ENCODE results near the gene CDC14A. TPM values are rescaled to one million over a fixed set of nuclear protein-coding genes. Genes with fewer than 3 reads are reported as not detected.
"Not testable (repeated sequence)": the region's sequence is repeated elsewhere in the genome, so short reads cannot be mapped to it uniquely, and the experiment has no call there.

CDC14A gene
- total RNA-seq, 1 donor from 2014 or later, result 5.9 TPM

GRCh38 chr1:100361511-100362089 is 9.3 kb downstream of the CDC14A start:
- DNase-seq (ENCODE audit: low read depth), result no peak

- no peak for DNase-seq (ENCODE audit: low read depth)
These were observed 10.6 kb downstream of the CDC14A start for GRCh38 chr1:100362821-100363466.

GRCh38 chr1:100363831-100364230 is 11.5 kb downstream of the CDC14A start:
- DNase-seq (ENCODE audit: low read depth), result no peak

- DNase-seq (ENCODE audit: low read depth), result no peak
These were observed 12.4 kb downstream of the CDC14A start for GRCh38 chr1:100364697-100365096.

GRCh38 chr1:100366209-100366525 is 13.9 kb downstream of the CDC14A start:
- no peak for DNase-seq (ENCODE audit: low read depth)

- not testable (repeated sequence) for DNase-seq (ENCODE audit: low read depth)
These were observed 17.0 kb downstream of the CDC14A start for GRCh38 chr1:100369339-100369738.

- DNase-seq (ENCODE audit: low read depth), result not testable (repeated sequence)
These were observed 21.6 kb downstream of the CDC14A start for GRCh38 chr1:100373953-100374352.

GRCh38 chr1:100376890-100377289 is 24.6 kb downstream of the CDC14A start:
- not testable (repeated sequence) for DNase-seq (ENCODE audit: low read depth)

- no peak for DNase-seq (ENCODE audit: low read depth)
These were observed 25.5 kb downstream of the CDC14A start for GRCh38 chr1:100377590-100378361.

- no peak for DNase-seq (ENCODE audit: low read depth)
These were observed 26.6 kb downstream of the CDC14A start for GRCh38 chr1:100378956-100379355.

GRCh38 chr1:100380635-100381034 is 28.3 kb downstream of the CDC14A start:
- DNase-seq (ENCODE audit: low read depth), result peak; percentile 31

GRCh38 chr1:100382657-100383056 is 30.4 kb downstream of the CDC14A start:
- no peak for DNase-seq (ENCODE audit: low read depth)

GRCh38 chr1:100383743-100384405 is 31.6 kb downstream of the CDC14A start:
- no peak for DNase-seq (ENCODE audit: low read depth)

GRCh38 chr1:100387209-100387608 is 34.9 kb downstream of the CDC14A start:
- no peak for DNase-seq (ENCODE audit: low read depth)

- DNase-seq (ENCODE audit: low read depth), result no peak
These were observed 35.5 kb downstream of the CDC14A start for GRCh38 chr1:100387657-100388350.

GRCh38 chr1:100390531-100390930 is 38.2 kb downstream of the CDC14A start:
- no peak for DNase-seq (ENCODE audit: low read depth)

GRCh38 chr1:100391675-100392074 is 39.4 kb downstream of the CDC14A start:
- DNase-seq (ENCODE audit: low read depth), result no peak

GRCh38 chr1:100392756-100393155 is 40.5 kb downstream of the CDC14A start:
- DNase-seq (ENCODE audit: low read depth), result no peak

- DNase-seq (ENCODE audit: low read depth), result no peak
These were observed 42.0 kb downstream of the CDC14A start for GRCh38 chr1:100394285-100394684.

GRCh38 chr1:100395913-100396312 is 43.6 kb downstream of the CDC14A start:
- no peak for DNase-seq (ENCODE audit: low read depth)

GRCh38 chr1:100396651-100397050 is 44.3 kb downstream of the CDC14A start:
- no peak for DNase-seq (ENCODE audit: low read depth)

Measured in myocyte (in vitro differentiated cells).